Mucosa of gallbladder (tissue), 1 donor: ENCODE measurements around the gene RFC5. TPM values are rescaled to one million over a fixed set of nuclear protein-coding genes. Genes with fewer than 3 reads are reported as not detected.
"Not testable (repeated sequence)": the region's sequence is repeated elsewhere in the genome, so short reads cannot be mapped to it uniquely, and the experiment has no call there.

Experiments
- DNase-seq: peaks from one replicate; pipeline ENCODE4 v3.0.0-alpha.2; 2020; ENCODE audit warnings: low spot score
- total RNA-seq: library from RNA; stranded (reverse); gene quantifications from one replicate; pipeline ENCODE4 v1.2.1, GENCODE V29; 2021
- donor health status: DM: no; HTN: no; CAD: no.

The RFC5 gene
- total RNA-seq, 1 donor from 2014 or later: 13.4 TPM

DNA sequence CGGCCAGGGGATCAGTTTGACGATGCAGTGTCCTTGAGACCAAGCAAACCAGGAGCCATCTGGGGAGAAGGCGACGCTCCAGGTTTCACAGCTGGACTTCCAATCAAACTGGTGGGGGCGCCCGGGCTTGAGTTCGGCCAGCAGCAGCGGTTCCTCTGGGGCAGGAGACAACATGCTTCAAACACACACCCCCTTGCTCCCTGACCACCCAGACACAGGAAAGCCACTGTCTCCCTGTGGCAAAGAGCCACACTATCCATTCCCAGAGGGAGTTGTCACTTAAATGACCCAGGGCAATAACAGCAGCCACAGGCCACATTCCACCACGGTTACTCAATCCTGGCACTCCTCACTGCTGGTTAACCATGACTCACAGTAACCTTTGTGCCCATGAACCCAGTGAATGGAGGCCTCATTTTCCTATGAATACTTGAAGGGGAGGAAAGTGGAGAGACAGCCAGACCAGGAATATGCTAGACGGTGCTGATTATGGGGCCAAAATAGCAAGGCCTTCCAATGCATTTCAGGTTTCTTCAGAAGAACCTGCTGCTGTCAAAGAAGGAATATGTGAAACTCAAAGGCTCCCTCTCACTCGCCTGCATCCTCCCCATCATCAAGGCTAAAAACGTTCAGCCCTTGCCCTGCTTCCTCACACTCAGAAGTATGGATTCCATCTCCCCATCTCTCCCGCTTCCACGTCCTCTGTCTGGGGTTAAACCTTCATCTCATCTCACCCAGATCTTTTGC, 36.0 kb downstream of the RFC5 start:
- peak; percentile 89 for DNase-seq

GRCh38 chr12:118053071-118053985, 36.8 kb downstream of the RFC5 start:
- no peak for DNase-seq

DNA sequence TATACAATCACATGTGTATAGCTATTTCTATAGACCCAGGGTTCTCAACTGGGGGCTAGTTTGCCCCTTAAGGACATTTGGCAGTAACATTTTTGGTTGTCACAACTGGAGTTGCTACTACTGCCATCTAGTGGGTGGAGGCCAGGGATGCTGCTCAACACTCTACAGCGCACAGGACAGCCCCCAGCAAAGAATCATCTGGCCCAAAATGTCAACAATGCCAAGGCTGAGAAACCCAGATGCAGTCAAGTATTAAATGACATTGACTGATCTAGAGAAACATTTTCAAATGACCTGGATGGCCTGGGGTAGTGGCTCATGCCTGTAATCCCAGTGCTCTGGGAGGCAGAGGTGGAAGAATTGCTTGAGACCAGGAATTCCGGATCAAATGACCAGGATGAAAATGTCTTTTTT, 38.6 kb downstream of the RFC5 start:
- peak; percentile 44 for DNase-seq

- DNase-seq: no peak
Measured at GRCh38 chr12:118055865-118056773, 39.6 kb downstream of the RFC5 start.

DNA sequence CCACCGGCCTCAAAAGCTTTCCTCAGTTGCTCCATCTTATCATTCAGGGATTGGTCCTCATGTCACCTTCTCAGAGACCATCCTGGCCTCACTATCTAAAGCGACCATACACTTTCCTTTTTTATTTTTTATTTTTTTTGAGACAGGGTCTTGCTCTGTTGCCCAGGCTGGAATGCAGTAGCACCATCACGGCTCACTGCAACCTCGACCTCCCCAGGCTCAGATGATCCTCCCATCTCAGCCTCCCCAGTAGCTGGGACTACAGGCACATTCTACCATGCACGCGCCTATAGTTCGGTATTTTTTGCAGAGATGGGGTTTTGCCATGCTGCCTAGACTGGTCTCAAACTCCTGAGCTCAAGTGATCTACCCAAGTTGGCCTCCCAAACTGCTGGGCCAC, 41.7 kb downstream of the RFC5 start:
- no peak for DNase-seq

DNA sequence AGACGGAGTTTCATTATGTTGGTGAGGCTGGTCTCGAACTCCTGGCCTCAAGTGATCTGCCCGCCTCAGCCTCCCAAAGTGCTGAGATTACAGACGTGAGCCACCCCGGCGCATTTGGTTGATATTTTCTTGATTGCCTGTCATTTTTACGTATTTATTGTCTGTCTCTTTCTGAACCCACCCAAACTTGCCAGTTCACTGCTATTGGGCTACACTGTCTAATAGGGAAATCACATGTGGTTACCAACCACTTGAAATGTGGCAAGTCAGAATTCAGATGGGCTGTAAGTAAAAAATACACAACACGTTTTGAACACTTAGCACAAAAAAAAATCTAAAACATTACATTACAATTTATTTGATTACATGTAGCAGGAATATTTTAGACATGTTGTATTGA, 42.4 kb downstream of the RFC5 start:
- DNase-seq: no peak

GRCh38 chr12:118059341-118060191, 43.1 kb downstream of the RFC5 start:
- no peak for DNase-seq

DNA sequence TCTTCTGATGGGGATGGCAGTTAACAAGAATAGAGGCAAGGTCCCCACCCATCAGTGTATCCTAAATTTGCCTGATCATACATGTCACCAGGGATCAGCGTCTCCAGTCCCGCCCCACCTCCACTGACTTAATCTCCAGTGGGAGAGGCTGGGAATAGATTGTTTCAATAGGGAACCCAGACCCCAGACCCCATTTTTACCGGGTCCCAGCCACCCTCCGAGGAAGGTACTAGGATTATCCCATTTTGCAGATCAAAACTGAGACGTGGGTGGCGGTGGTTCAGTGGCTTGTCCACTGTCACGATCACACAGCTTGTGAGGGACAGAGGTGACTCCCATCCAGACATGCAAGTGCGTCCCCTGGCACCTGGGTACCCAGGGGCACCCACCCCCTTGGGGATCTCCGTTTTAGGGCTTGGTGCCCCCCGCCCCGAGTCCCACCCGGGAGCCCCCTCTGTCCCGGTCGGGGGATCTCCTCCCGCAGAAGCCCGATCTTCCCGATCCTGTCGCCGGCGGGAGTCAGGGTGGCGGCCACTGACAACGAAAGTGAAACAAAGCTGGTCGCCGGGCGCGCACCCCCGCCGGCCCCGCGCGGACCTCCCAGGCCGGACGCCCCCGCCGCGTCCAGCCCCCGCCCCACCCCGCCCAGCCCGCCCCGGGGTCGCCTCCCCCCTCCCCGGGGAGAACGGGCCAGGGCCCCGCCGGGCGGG, 44.0 kb downstream of the RFC5 start:
- peak; percentile 35 for DNase-seq

DNA sequence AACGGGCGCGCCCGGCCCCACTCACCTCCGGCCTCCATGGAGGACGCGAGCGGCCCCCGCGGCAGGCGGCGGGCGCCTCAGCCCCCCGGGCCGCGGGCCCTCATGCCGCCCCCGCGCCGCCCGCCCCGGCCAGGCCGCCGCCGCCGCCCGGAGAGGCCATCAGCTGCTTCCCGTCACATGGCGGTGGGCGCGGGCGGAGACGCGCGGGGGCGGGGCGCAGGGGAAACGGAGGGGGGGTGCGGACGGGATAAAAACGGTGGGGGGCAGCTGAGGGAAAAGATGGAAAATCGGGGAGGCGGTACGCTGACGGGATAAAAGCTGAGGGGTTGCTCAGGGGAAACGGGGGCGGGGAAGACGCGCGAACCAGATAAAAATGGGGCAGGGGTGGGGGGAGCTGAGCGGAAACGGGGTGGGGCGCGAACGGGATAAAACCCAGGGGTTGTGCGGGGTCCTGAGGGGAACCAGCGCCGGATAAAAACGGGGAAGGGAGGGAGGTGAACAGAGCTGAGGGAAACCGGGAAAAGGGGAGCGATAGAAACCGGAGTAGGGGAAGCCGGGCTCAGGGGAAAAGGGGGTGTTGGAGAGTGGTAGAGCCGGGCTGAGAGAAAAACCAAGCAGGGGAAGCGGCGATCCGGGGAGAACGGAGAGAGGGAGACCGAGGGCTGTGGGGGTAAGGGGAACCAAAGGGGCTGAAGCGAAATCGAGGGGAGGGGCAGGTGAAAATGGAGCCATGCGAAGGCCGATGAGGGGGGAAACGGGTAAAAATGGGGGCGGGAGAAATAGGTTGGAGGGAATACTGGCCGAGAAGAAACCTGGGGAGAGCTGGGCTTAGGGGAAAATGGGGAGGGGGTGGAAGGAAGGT, 44.7 kb downstream of the RFC5 start, which contains the start of gene WSB2:
WSB2 (minus strand) TSS at position 169 of the 862 bp plus-strand sequence; CDS start at position 38, 131 bp downstream.
- peak; percentile 79 for DNase-seq

DNA sequence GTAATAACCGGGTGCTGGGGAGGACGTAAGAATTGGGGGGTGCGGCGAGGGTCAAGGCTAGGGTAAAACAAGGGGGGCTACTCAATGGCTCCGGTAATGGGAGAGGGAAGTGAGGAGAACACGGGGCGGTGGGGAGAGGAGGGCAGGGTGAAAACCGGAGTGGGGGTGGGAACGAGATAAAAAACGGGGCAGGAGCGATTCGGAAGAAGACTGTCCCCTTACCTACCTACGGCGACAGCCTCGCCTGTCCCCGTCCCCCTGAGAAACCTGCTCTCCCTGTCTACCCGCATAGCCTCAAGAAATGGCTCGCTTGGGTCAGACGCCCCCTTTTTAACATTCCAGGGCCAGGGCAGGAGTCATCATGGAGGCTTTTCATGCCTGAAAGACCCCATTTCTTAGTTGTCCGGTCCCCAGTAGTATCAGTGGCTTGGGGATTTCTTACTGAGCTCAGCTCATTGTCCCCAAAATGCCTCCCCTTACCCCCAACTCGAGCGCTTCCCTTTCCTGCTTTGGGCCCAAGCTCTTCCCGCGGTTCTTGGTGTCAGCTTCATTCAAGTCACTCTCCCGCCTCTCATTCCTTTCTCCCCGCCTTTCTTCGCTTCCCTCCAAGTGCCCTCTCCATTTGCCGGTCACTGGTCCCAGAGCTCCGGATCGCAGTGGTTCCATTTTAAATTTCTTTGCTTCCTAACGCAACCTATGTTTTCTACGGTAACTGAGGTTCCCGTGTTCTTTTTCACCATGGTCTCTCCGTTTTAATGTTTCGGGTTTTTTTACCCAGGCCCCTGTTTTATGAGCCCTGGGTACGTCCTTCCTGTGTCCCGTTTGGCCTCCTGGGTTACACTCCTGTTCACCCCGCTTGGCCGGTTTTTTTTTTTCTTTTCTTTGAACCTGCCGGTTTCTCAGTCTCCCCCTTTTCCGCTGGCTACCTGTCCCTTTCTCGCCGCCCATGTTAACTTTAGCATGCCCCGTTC, 45.7 kb downstream of the RFC5 start:
- DNase-seq: peak; percentile 22

DNA sequence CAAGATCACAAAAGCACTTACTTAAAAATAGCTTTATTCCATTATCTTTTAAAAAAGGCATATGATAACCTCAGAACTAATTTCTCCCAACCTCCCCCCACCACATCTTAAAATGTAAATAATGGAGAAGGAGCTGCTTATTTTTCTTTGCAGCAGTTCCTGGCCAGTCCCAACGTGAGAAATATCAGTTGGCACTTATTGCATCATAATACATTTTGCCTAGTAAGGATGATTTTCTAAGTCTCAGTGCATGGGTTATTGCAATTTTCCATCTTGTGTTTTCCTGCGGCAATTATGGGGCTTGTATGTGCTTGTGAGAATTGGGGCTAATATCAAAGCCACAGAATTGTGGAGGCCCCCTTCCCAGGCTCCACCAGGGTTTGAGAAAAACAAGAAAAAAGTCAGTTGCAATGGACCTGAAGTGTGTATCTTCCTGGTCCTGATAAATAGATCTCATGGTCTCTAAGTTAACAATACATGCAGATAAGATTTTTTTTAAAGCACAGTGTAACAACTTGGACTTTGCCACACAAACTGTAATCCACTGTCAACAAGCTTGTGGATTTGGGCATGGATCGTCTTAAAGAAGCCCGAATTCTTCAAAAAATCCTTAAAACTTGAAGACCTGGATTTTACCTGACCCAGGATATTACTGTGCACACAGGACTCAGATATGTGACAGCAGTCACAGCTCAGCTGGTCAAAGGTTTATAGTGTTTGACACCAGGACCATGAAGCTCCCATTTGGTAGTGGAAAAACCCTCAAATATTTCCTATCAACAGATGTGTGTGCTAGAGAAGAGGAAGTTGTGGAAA, 47.3 kb downstream of the RFC5 start:
- DNase-seq: no peak

DNA sequence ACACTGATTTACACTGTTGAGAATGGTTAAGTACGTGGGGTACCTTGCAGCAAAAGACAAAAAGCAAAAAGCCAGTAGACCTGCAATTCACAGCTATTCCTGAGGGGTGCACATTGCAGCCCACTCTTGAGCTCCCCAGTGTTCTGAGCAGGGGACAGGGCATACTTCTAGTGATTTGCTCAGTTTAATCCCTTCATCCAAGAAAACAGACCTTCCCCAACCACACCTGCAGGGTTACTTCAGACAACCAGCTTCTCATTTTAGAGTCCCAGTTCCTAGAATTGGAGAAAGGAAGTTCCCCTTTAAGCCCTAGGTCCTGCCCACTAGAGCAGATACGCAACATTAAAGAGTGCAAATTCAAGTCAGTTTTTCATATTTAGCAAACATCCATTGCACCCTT, 48.1 kb downstream of the RFC5 start:
- DNase-seq: no peak

GRCh38 chr12:118065380-118065779, 48.9 kb downstream of the RFC5 start:
- no peak for DNase-seq

DNA sequence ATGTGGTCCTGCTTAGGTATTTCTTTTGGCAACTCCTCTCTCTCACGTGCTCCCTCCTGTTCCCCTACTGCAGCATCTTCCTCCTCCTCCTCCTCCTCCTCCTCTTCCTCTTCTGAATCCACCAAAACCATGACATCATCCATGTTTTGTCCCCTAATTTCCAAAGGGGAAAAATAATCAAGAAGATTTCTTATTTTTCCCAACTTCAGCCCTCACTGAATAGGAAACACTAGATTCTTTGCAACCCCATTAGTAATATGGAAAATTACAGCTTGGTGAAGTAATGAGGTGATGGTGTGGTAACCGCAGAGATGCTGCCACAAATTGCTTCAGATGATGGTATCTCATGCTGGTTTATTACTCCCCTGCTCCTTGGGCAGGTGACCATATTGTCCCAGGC, 51.9 kb downstream of the RFC5 start:
- no peak for DNase-seq

DNA sequence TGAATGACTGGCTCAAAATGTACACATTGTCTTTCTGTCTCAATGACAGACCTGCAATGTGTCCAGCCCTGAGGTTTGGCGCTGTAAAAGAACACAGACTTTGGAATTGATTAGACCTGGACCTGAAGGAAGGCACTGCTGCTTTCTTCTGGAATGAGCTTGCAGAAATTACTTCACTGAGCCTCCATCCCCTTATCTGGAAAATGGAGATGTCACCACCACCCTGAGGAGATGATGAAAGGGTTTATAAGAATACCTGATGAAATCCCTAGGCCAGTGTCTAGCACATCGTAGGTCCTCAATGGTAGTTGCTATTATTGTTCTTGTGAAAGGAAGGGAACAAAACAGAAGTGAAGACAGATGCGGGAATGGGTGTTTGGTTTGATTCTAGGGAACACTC, 54.1 kb downstream of the RFC5 start:
- DNase-seq: no peak

DNA sequence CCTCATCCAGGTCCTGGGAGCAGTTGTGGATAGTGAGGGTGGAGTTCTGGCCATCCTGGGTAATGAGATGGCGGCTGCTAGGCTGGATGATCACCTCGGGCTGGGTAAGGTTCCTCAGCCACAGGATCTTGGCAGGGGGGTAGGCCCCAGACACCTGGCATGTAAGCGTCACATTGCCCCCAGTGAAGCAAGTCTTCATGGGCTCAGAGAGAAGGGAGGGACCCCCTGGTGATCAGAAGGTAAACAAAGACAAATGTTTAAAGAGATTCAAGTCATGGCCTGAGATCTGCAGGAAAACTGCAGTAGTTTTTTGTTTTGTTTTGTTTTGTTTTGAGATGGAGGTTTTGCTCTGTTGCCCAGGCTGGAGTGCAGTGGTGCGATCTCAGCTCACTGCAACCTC, 57.3 kb downstream of the RFC5 start:
- no peak for DNase-seq

DNA sequence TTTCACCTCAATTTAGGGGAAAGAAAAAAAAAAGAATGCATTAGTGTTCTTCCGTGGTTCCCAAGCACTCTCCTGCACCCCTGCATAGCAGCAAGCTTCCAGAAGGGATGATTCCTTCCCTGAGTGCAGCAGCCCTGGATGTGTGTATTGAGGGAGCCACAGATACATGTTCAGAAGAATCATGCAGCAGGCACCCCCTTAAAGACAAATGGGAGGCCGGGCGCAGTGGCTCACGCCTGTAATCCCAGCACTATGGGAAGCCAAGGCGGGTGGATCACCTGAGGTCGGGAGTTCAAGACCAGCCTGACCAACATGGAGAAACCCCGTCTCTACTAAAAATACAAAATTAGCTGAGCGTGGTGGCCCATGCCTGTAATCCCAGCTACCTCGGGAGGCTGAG, 65.0 kb downstream of the RFC5 start:
- not testable (repeated sequence) for DNase-seq
